ENCODE results near the gene FOXRED1. TPM values are rescaled to one million over a fixed set of nuclear protein-coding genes. Genes with fewer than 3 reads are reported as not detected.

The FOXRED1 gene
- total RNA-seq, 1 experiment from 2014 or later: 28.2 TPM

- no peak for DNase-seq (ENCODE audit: unreplicated experiment)
- Mint-ChIP-seq H3K9me3 (ENCODE audit: unreplicated experiment) (no peaks in the 10 kb centered on the region), H3K4me1 (ENCODE audit: insufficient read depth, unreplicated experiment) (peaks cover 13% of the 10 kb centered on the region), H3K27me3 (ENCODE audit: insufficient read depth, unreplicated experiment) (no peaks in the 10 kb centered on the region), H3K27ac (ENCODE audit: low read depth, unreplicated experiment) (no peak overlapping the region), H3K36me3 (ENCODE audit: insufficient read depth, unreplicated experiment) (peaks cover 12% of the 10 kb centered on the region), H3K4me3 (ENCODE audit: unreplicated experiment) (no peak overlapping the region)
- no peak for TF ChIP-seq CTCF (IDR thresholded peaks at IDR 0.05; ENCODE audit: unreplicated experiment)
- intact Hi-C loops (cut with micrococcal nuclease): no loop called here
- POLR2A ChIA-PET: interaction anchor here (2.5 kb wide), 1 partner anchor 9 kb away, joined by 6 read pairs; the partner anchor contains the start of genes FOXRED1 and SRPRA
- BruUV-seq (replicated peaks): no TSS peak
- CTCF ChIA-PET: interaction anchor here (0.6 kb wide), 1 partner anchor 92 kb away, joined by 3 read pairs; no protein-coding TSS in a partner anchor
These were observed 8.8 kb downstream of the FOXRED1 start for GRCh38 chr11:126277780-126278179.

GRCh38 chr11:126279191-126279590, 10.2 kb downstream of the FOXRED1 start:
- no peaks in the 10 kb centered on the region for H3K9me3 Mint-ChIP-seq (ENCODE audit: unreplicated experiment)
- ChIA-PET POLR2A (interaction anchor here (2.5 kb wide), 1 partner anchor 11 kb away, joined by 6 read pairs; the partner anchor contains the start of genes FOXRED1 and SRPRA), CTCF (interaction anchor here (0.6 kb wide), 1 partner anchor 40 kb away, joined by 4 read pairs; no protein-coding TSS in a partner anchor)
- H3K27me3 Mint-ChIP-seq (ENCODE audit: insufficient read depth, unreplicated experiment): no peaks in the 10 kb centered on the region
- DNase-seq (ENCODE audit: unreplicated experiment): no peak
- H3K4me3 Mint-ChIP-seq (ENCODE audit: unreplicated experiment): no peak overlapping the region
- intact Hi-C loops (cut with micrococcal nuclease): no loop called here
- peaks cover 13% of the 10 kb centered on the region for H3K4me1 Mint-ChIP-seq (ENCODE audit: insufficient read depth, unreplicated experiment)
- H3K36me3 Mint-ChIP-seq (ENCODE audit: insufficient read depth, unreplicated experiment): peaks cover 7% of the 10 kb centered on the region
- no TSS peak for BruUV-seq (replicated peaks)
- H3K27ac Mint-ChIP-seq (ENCODE audit: low read depth, unreplicated experiment): no peak overlapping the region
- no peak for TF ChIP-seq CTCF (IDR thresholded peaks at IDR 0.05; ENCODE audit: unreplicated experiment)

- ChIA-PET POLR2A (interaction anchor here (0.7 to 4.8 kb wide), 3 partner anchors 12 to 120 kb away, joined by 3 to 41 read pairs (median 6); partner anchors contain the start of genes FOXRED1 and SRPRA), CTCF (no interaction called here)
- Mint-ChIP-seq H3K9me3 (ENCODE audit: unreplicated experiment) (no peaks in the 10 kb centered on the region), H3K4me3 (ENCODE audit: unreplicated experiment) (no peak overlapping the region), H3K36me3 (ENCODE audit: insufficient read depth, unreplicated experiment) (peaks cover 7% of the 10 kb centered on the region), H3K4me1 (ENCODE audit: insufficient read depth, unreplicated experiment) (peaks cover 21% of the 10 kb centered on the region), H3K27ac (ENCODE audit: low read depth, unreplicated experiment) (no peak overlapping the region), H3K27me3 (ENCODE audit: insufficient read depth, unreplicated experiment) (no peaks in the 10 kb centered on the region)
- TF ChIP-seq CTCF (IDR thresholded peaks at IDR 0.05; ENCODE audit: unreplicated experiment): no peak
- no TSS peak for BruUV-seq (replicated peaks)
- intact Hi-C loops (cut with micrococcal nuclease): no loop called here
- DNase-seq (ENCODE audit: unreplicated experiment): no peak
These were observed 11.6 kb downstream of the FOXRED1 start for GRCh38 chr11:126280595-126280994.

- Mint-ChIP-seq H3K27ac (ENCODE audit: low read depth, unreplicated experiment) (peak overlapping the region; percentile 80), H3K4me1 (ENCODE audit: insufficient read depth, unreplicated experiment) (peaks cover 21% of the 10 kb centered on the region), H3K9me3 (ENCODE audit: unreplicated experiment) (no peaks in the 10 kb centered on the region), H3K4me3 (ENCODE audit: unreplicated experiment) (peak overlapping the region; percentile 83), H3K36me3 (ENCODE audit: insufficient read depth, unreplicated experiment) (peaks cover 7% of the 10 kb centered on the region), H3K27me3 (ENCODE audit: insufficient read depth, unreplicated experiment) (no peaks in the 10 kb centered on the region)
- no peak for DNase-seq (ENCODE audit: unreplicated experiment)
- ChIA-PET CTCF (interaction anchor here (1.3 kb wide), 1 partner anchor 29 kb away, joined by 4 read pairs; no protein-coding TSS in a partner anchor), POLR2A (interaction anchor here (1.2 to 4.8 kb wide), 3 partner anchors 9 to 69 kb away, joined by 3 to 41 read pairs (median 4); partner anchors contain the start of genes FAM118B, FOXRED1 and SRPRA)
- BruUV-seq (replicated peaks): no TSS peak
- no peak for TF ChIP-seq CTCF (IDR thresholded peaks at IDR 0.05; ENCODE audit: unreplicated experiment)
- intact Hi-C loops (cut with micrococcal nuclease): no loop called here
These were observed 12.3 kb downstream of the FOXRED1 start for GRCh38 chr11:126281245-126281644.

All from MCF 10A (cell line).